Right lobe of liver (tissue), 4 donors: ENCODE measurements around the gene SRPK2.

ENCODE experiments used
- CTCF ChIP-seq, 4 donors: fragments of 200-600 bp in 3 of 4; fragments of 450-650 bp in 1 of 4; IDR thresholded peaks; one replicate each; pipeline versions ENCODE4 v1.5.1 to v1.8.0; 2016 to 2022; ENCODE audit warnings: antibody characterized with exemption in 4 of 4, mild to moderate bottlenecking in 2 of 4
- POLR2A ChIP-seq: fragments of 450-650 bp; IDR thresholded peaks from one replicate; pipeline ENCODE4 v1.6.1; 2017; ENCODE audit warnings: antibody characterized with exemption, mild to moderate bottlenecking
- donor health status: DM: no; HTN: no; CAD: no.
- donor health status: DM: no; HTN: no; CAD: no.
- donor health status: DM: no; HTN: yes; CAD: no.

- TF ChIP-seq CTCF (IDR thresholded peaks at IDR 0.05) (no peak), POLR2A (no peak)
Measured at GRCh38 chr7:105185290-105186010, 203.3 kb downstream of the SRPK2 start.
